Right ventricle myocardium inferior (tissue), 1 donor: ENCODE measurements around the gene MYLIP. TPM values are rescaled to one million over a fixed set of nuclear protein-coding genes. Genes with fewer than 3 reads are reported as not detected.
"Not testable (repeated sequence)": the region's sequence is repeated elsewhere in the genome, so short reads cannot be mapped to it uniquely, and the experiment has no call there.

Experiments
- ATAC-seq: fragments of 200-7000 bp; cut with Tn5 transposase; one replicate; pipeline ENCODE4 v1.9.1; 2020; ENCODE audit warnings: mild to moderate bottlenecking, moderate library complexity
- DNase-seq: peaks from one replicate; pipeline ENCODE4 v3.0.0; 2021; ENCODE audit errors: missing footprints
- intact Hi-C: fragments of 100-400 bp; cut with DNase I; formaldehyde crosslinking; loops from one replicate; pipeline ENCODE4 v1.11.0; 2022
- total RNA-seq: library from RNA; stranded (reverse); fragmentation: NEBNext Ultra II Directional; extraction: Animal tissue kit (Norgen Biotek cat#: 25700); gene quantifications from one replicate; pipeline ENCODE4 v1.2.1, GENCODE V29; 2021
- donor health status: DM: no; HTN: yes; CAD: no; lungs with severe emphysema.

MYLIP gene
- total RNA-seq, 1 donor from 2014 or later: 13.0 TPM

GRCh38 chr6:16160794-16161193, 31.9 kb downstream of the MYLIP start:
- ATAC-seq (no peak), DNase-seq (no peak)
- intact Hi-C loops: no loop called here

GRCh38 chr6:16162003-16162402, 33.1 kb downstream of the MYLIP start:
- DNase-seq (no peak), ATAC-seq (no peak)
- intact Hi-C loops: no loop called here

GRCh38 chr6:16163066-16163465, 34.2 kb downstream of the MYLIP start:
- ATAC-seq: no peak
- intact Hi-C loops: no loop called here

GRCh38 chr6:16163535-16164300, 34.8 kb downstream of the MYLIP start:
- no peak for DNase-seq
- no peak for ATAC-seq
- intact Hi-C loops: no loop called here

More at GRCh38 chr6:16163066-16163465, 34.2 kb downstream of the MYLIP start:
- DNase-seq: no peak

GRCh38 chr6:16165641-16166040, 36.8 kb downstream of the MYLIP start:
- intact Hi-C loops: no loop called here
- DNase-seq: no peak
- ATAC-seq: no peak

- DNase-seq: no peak
- no peak for ATAC-seq
- intact Hi-C loops: no loop called here
Observed at GRCh38 chr6:16166871-16167608, 38.2 kb downstream of the MYLIP start.

GRCh38 chr6:16168121-16168520, 39.2 kb downstream of the MYLIP start:
- intact Hi-C loops: no loop called here
- ATAC-seq (no peak), DNase-seq (no peak)

GRCh38 chr6:16168858-16169257, 40.0 kb downstream of the MYLIP start:
- DNase-seq (no peak), ATAC-seq (no peak)
- intact Hi-C loops: no loop called here

- ATAC-seq (no peak), DNase-seq (no peak)
- intact Hi-C loops: no loop called here
Observed at GRCh38 chr6:16171400-16171799, 42.5 kb downstream of the MYLIP start.

- ATAC-seq (no peak), DNase-seq (no peak)
- intact Hi-C loops: no loop called here
Observed at GRCh38 chr6:16173167-16173940, 44.5 kb downstream of the MYLIP start.

GRCh38 chr6:16174416-16175078, 45.7 kb downstream of the MYLIP start:
- DNase-seq: no peak
- intact Hi-C loops: no loop called here
- no peak for ATAC-seq

GRCh38 chr6:16176600-16176999, 47.7 kb downstream of the MYLIP start:
- DNase-seq, intact Hi-C loops, ATAC-seq: not testable (repeated sequence)

- DNase-seq: no peak
- intact Hi-C loops: no loop called here
Observed at GRCh38 chr6:16177881-16178280, 49.0 kb downstream of the MYLIP start.

GRCh38 chr6:16178351-16178750, 49.5 kb downstream of the MYLIP start:
- intact Hi-C loops: no loop called here

More at GRCh38 chr6:16177881-16178280, 49.0 kb downstream of the MYLIP start:
- ATAC-seq: no peak

GRCh38 chr6:16179063-16179462, 50.2 kb downstream of the MYLIP start:
- DNase-seq: no peak
- no peak for ATAC-seq
- intact Hi-C loops: no loop called here

More at GRCh38 chr6:16178351-16178750, 49.5 kb downstream of the MYLIP start:
- DNase-seq (no peak), ATAC-seq (no peak)

GRCh38 chr6:16179970-16180431, 51.1 kb downstream of the MYLIP start:
- DNase-seq (no peak), ATAC-seq (no peak)
- intact Hi-C loops: no loop called here

GRCh38 chr6:16180696-16181438, 52.0 kb downstream of the MYLIP start:
- DNase-seq: no peak
- ATAC-seq: no peak
- intact Hi-C loops: no loop called here
